SH-SY5Y (cell line): ENCODE measurements around the gene THBD.

Experiments used
- GATA2 ChIP-seq: IDR thresholded peaks from 2 replicates; pipeline ENCODE4 v1.6.1; 2011; ENCODE audit warnings: mild to moderate bottlenecking, low read depth, low read length
- GATA3 ChIP-seq: IDR thresholded peaks from 2 replicates; pipeline ENCODE4 v1.6.1; 2011; ENCODE audit warnings: low read depth, mild to moderate bottlenecking, low read length, moderate library complexity

GRCh38 chr20:23011008-23011721 lies 38.3 kb downstream of the THBD start:
- TF ChIP-seq GATA2: no peak
- TF ChIP-seq GATA3: no peak
